Activated CD8-positive, alpha-beta memory T cell treated with anti-CD3 and anti-CD28 coated beads for 36 hours (primary cell): Measurements from ENCODE around the gene CASP2. TPM values are rescaled to one million over a fixed set of nuclear protein-coding genes. Genes with fewer than 3 reads are reported as not detected.

Experiments
- CTCF ChIA-PET: fragments of 350-600 bp; sonication (Branson Sonifier 250); formaldehyde crosslinking; loops from one replicate; lab custom pipeline; 2021; ENCODE audit warnings: antibody characterized with exemption; lab: Charles Lee
- POLR2A ChIA-PET: fragments of 350-600 bp; sonication (Branson Sonifier 250); formaldehyde crosslinking; loops from one replicate; lab custom pipeline; 2021; ENCODE audit warnings: antibody characterized with exemption; lab: Charles Lee
- total RNA-seq, 2 experiments: library from RNA; stranded (reverse); gene quantifications; one replicate each; pipeline ENCODE4 v1.2.3, GENCODE V29; 2021

The CASP2 gene
- total RNA-seq, 2 experiments from 2014 or later, result 106 TPM

DNA sequence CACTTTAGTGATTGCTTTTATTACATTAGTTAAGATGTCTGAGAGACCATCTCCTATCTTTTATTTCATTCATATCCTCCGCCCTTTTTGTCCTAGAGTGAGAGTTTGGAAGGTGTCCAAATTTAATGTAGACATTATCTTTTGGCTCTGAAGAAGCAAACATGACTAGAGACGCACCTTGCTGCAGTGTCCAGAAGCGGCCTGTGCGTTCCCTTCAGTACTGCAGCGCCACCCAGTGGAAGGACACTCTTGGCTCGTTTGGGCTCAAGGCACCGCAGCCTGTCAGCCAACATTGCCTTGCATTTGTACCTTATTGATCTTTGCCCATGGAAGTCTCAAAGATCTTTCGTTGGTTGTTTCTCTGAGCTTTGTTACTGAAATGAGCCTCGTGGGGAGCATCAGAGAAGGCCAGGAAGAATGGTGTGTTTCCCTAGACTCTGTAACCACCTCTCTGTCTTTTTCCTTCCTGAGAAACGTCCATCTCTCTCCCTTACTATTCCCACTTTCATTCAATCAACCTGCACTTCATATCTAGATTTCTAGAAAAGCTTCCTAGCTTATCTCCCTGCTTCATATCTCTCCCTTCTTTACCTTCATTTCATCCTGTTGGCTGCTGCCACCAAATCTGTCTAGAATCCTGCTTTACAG lies 17.4 kb downstream of the CASP2 start:
- ChIA-PET CTCF (interaction anchor here (0.6 to 1.5 kb wide), 9 partner anchors 9 to 336 kb away, joined by 3 to 5 read pairs (median 3); no protein-coding TSS in a partner anchor), POLR2A (interaction anchor here (0.6 kb wide), 1 partner anchor 921 kb away, joined by 3 read pairs; no protein-coding TSS in a partner anchor)

DNA sequence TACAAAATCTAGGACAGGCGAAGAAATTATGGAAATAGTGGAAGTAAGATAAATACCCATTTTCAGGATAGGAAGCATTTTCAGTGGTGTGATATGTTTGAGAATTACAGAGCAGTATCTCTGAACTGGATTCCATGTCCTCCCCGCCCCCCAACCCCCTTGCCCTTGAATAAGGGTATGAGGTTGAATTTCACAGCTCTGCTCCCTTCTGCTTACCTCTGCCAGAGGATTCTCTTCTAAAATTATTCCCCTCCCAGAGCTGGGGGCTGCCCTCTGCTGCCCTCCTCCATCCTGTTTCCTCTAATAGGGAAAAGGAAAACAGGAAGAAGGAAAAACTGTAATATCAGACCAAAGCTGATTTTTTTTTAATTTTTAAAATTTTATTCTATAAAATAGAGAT lies 20.5 kb downstream of the CASP2 start:
- POLR2A ChIA-PET, result interaction anchor here (0.5 to 1.6 kb wide), 3 partner anchors 9 to 65 kb away, joined by 3 to 6 read pairs (median 5); no protein-coding TSS in a partner anchor
- CTCF ChIA-PET, result interaction anchor here (0.7 to 2.3 kb wide), 4 partner anchors 9 to 96 kb away, joined by 3 to 11 read pairs (median 6); no protein-coding TSS in a partner anchor

DNA sequence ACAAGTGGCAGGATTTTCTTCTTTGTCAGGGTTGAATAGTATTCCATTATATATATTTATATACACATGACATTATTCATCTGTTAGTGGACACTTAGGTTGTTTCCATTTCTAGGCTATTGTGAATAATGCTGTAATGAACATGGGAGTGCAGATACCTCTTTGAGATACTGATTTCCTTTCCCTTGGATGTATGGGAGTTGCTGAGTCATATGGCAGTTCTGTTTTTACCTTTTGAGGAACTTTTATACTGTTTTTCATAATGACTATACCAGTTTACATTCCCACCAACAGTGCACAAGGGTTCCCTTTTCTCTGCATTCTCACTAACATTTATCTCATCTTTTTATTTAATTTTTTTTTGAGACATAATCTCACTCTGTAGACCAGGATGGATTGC lies 26.0 kb downstream of the CASP2 start:
- ChIA-PET CTCF (no interaction called here), POLR2A (no interaction called here)

DNA sequence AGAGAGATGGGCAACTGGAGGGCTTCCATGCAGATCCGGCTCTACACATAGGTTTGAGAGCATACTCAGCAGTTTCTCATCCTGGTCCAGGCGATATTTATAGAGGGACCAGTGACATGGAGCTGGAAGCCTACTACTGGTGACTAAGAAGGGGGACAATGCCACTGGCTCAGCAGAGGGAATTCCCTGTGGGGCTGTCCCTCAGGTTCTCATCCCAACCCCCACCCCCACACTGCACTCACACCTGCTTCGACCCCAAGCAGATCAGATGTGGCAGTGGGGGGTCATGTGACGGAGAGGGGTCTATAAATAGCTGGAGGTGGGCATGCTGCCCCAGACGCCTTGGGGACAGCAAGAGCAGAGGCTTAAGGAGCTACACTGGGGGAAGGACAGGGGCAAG lies 27.6 kb downstream of the CASP2 start, which contains the start of gene CLCN1:
Gene CLCN1 (plus strand): TSS at position 336 of the 400 bp plus-strand sequence. CDS start 102 bp downstream, outside the sequence.
- CTCF ChIA-PET, result interaction anchor here (0.6 kb wide), 1 partner anchor 144 kb away, joined by 3 read pairs; no protein-coding TSS in a partner anchor
- POLR2A ChIA-PET, result no interaction called here

DNA sequence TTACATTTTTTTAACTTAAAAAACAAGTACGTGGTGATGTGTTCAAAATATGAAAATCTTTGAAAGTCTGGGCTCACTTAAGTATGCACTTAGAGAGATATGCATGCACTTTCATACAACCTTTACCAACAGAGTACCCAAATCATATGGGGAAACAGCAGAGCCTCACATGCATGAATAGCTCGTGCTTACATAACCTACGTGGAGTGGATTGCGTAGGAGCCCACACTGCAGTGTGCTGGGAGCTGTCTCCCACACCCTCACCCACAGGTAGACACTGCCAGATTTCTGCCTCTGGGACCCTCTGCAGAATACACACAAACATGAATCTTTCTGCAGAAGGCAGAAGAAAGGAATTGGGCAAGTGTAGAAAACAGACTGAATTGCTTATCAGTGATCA lies 28.3 kb downstream of the CASP2 start:
- POLR2A ChIA-PET, result no interaction called here
- CTCF ChIA-PET, result interaction anchor here (0.6 kb wide), 1 partner anchor 145 kb away, joined by 3 read pairs; no protein-coding TSS in a partner anchor

DNA sequence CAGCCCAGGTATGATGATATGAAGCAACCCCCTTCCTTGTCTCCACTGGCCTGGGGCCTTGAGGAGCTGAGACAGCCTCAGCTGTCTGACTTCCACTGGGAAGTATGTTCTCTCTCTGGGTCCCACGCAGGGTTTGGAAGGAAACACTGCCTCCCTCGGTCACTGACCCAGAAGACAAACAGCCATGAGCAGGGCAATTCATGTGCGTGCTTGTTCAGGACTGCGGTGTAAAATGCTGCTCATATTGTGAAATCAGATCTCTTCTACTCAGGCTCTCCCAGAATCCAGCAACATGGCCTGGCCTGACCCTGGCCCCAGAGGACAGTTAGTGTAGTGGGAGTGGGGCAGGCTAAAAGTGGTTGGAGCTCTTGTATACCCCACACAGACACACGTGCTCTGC lies 30.5 kb downstream of the CASP2 start:
- CTCF ChIA-PET, result interaction anchor here (0.9 kb wide), 1 partner anchor 13 kb away, joined by 3 read pairs; no protein-coding TSS in a partner anchor
- POLR2A ChIA-PET, result no interaction called here

DNA sequence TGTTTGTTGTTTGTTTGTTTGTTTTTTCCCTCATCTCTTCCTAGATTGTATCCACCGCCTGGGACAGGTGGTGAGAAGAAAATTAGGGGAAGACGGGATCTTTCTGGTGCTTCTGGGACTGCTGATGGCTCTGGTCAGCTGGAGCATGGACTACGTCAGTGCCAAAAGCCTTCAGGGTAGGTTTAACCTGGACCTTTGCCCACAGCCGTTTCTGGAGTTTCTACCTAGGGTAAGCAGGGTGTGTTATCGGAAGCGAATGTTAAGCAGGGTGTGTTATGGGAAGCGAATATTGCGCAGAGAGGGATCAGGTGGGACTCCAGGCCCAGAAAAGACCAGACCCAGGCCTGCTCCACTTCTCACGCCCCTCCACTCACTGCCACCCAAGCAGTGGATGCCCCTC lies 32.5 kb downstream of the CASP2 start:
- POLR2A ChIA-PET, result no interaction called here
- CTCF ChIA-PET, result no interaction called here

DNA sequence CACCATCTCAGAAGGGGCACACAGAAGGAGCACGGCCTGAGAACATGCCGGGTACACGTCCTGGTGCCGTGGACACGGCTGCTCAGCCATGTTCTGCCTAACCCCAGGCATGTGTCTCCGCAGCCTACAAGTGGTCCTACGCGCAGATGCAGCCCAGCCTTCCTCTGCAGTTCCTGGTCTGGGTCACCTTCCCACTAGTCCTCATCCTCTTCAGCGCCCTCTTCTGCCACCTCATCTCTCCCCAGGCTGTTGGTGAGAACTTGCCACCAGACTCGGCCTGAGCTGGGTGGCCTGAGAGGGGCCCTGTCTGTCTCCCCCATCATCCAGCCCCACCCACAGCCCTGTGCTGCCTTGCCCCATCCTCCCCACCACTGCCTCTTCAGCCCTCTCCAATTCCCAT lies 33.1 kb downstream of the CASP2 start:
- ChIA-PET CTCF (no interaction called here), POLR2A (no interaction called here)

DNA sequence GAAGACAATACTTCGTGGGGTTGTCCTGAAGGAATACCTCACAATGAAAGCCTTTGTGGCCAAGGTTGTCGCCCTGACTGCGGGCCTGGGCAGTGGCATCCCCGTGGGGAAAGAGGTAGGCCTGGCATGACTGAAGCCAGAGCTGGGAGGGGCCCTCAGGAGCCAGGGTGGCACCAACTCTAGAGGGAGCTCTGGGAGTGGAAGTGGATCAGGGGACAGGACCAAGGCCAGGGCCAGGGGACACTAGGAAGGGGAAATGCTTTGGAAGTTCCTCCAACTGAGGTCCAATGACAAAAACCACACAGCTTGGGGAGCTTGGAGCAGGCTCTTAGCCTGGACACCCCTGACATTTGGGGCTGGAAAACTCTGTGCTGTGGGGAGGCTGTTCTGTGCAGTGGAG lies 33.6 kb downstream of the CASP2 start:
- CTCF ChIA-PET, result interaction anchor here (0.8 kb wide), 1 partner anchor 81 kb away, joined by 4 read pairs; no protein-coding TSS in a partner anchor
- POLR2A ChIA-PET, result no interaction called here

DNA sequence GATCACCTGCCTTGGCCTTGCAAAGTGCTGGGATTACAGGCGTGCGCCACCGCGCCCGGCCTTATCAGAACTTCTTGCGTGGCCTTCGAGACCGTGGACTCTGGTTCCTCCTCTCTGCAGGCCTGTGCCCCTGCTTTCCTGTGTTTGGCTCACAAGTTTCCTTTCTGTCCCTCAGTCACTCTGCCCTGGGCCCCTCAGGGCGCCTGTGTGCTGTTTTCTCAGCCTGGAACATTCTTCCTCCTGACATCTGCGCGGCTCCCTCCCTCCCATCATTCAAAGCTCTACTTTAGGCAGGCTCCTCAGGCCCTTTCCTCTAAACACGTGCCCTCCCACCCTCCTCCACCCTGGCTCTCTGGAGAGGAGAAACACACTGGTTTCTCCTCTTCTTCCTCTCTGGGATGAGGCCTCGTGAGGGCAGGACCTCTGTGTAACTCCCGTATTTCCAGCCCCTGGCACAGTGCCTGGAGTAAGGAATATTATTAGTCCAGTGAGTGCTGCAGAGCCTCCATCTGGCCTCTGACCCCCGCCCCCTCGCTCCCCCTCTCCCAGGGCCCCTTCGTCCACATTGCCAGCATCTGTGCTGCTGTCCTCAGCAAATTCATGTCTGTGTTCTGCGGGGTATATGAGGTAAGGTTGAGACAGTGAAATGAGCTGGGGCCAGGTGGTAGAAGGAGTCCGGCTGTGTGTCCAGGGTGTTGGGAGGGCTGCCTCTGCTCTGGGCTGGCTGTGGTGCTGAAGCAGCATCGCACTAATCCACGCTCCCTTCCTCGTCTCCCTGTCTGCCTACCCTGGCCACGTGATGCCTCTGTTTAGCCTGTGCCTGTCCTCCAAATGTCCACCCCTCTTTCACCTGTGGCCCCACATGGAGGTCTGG lies 34.8 kb downstream of the CASP2 start:
- ChIA-PET CTCF (interaction anchor here (0.8 to 1.2 kb wide), 3 partner anchors 17 to 82 kb away, joined by 3 to 4 read pairs (median 3); no protein-coding TSS in a partner anchor), POLR2A (no interaction called here)

DNA sequence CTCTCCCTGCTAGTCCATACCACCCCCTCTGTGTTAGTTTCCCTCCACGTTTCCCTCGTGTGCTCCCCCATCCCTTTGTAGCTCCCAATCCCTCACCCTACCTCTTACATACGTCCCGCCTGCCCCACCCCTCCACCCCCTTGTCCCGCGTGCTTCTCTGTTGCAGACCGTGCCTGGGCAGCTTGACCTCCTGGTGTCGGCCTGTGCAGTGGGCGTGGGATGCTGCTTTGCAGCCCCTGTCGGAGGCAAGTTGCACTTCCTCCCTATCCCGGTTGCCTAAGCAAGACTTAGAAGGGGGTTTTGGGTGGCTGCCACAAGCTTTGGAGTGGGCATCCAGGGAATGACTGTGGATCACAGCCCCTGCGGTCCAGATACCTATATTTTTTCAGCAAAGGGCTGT lies 35.5 kb downstream of the CASP2 start:
- POLR2A ChIA-PET, result no interaction called here
- CTCF ChIA-PET, result interaction anchor here (0.9 to 1.2 kb wide), 2 partner anchors 18 to 21 kb away, joined by 3 read pairs; no protein-coding TSS in a partner anchor

DNA sequence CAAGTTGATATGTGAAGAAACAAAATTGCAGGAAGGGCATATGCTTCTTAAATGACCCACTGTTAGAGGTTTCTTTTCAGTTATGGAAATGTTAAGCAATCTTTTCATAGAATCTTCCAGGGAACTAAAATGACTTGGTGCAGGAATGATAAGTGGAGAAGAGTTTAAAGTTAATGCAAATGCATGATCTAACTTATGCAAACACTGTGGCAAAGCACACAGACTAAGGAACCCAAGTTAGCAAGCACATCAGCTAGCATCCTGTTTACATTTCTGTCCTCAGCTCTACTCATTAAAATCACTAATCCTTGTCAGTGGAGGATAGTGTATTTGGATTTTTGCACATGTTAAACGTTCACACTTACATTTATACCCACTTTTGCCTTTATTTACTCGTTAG lies 37.1 kb downstream of the CASP2 start:
- POLR2A ChIA-PET, result no interaction called here

DNA sequence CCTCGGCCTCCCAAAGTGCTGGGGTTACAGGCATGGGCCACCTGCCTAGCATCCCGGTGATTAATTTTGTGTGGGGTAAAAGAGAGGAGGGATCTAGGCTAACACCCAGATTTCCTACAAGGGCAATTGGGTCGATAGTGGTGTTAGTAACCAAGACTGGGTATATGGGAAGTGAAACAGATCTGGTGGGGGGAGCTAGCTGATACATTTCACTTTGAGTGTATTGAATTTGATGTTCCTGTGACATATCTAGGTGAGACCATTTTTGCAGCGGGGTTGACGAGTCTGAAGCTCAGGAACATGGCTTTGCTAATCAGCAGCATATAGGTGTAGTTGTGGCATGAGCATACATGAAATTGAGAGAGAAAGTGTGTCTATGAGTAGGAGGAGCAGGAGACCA lies 39.8 kb downstream of the CASP2 start:
- ChIA-PET CTCF (interaction anchor here (0.9 to 1.7 kb wide), 4 partner anchors 9 to 52 kb away, joined by 3 to 4 read pairs (median 4); no protein-coding TSS in a partner anchor), POLR2A (no interaction called here)

More for the DNA sequence above, 37.1 kb downstream of the CASP2 start:
- CTCF ChIA-PET, result no interaction called here

DNA sequence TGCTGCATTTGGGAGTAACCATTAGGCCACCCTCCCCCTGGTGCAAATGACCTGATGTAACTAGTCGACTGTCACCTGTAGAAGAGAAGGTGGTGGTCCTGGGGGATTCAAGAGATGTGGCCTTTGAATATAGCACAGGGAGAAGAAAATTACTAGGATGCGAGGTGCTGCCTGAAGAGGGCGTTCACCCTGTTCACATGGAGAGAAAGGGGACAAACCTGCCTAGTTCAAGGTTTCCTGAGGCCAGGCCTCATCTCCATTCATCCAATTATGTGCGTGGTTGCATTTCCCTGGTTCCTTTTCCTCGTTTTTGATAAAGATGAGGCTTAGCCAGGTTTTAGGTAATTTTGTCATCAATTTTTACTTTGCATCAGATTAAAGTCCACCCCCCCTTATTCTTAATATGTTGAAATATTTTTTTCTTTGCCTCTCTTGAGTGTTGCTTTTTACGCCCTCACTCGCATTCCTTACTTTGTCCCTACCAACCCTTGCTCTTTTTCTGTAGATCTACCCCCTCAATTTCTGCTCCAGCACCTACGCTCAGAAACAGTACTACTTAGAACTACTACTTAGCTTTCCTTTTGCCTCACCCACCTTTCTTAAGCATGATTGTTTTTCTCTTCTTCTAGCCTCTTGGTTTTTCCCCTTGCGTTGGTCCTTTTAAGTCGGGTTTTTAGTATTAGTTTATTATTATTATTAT lies 41.5 kb downstream of the CASP2 start:
- CTCF ChIA-PET, result no interaction called here

DNA sequence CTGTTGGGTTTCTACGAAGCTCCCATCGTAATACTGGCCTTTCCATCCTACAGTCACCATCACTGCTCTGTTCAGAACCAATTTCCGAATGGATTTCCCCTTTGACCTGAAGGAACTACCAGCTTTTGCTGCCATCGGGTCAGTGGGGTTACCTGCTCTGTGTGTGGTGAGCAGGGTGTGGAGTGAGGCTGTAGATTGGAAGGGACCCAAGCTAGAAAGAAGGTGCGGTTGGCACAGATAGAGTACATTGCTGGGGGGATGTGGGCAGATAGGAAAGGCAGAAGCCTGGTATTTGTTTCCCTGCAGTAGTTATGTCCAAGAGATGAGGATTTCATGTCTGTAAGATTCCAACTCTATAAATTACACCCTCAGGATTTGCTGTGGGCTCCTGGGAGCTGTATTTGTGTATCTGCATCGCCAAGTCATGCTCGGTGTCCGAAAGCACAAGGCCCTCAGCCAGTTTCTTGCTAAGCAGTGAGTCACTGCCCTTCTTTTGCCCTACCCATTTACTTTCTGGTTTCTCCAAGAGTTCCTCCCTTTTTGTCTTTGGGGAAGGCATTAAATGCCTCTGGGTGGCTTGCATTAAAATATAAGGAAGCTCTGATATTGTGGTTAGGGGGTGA lies 43.1 kb downstream of the CASP2 start:
- ChIA-PET CTCF (no interaction called here), POLR2A (no interaction called here)

More for the DNA sequence above, 41.5 kb downstream of the CASP2 start:
- POLR2A ChIA-PET, result no interaction called here

DNA sequence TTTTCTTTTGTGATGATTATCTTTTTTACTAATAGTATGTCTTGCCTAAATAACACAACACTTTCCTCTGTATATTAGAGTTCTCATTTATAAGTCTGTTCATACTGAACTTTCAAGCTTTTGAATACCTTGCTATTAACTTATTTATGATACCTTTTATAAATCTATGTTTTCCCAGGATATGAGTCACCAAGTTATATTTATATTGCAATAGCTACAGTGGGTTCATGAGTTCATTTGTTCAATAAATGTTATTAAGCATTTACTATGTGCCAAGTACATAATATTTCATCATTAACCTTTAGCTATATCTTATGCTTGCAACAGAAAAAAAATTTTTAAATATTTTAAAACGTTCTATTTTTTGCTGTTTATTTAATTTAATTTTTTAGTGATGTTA lies 46.1 kb downstream of the CASP2 start:
- ChIA-PET CTCF (no interaction called here), POLR2A (no interaction called here)

DNA sequence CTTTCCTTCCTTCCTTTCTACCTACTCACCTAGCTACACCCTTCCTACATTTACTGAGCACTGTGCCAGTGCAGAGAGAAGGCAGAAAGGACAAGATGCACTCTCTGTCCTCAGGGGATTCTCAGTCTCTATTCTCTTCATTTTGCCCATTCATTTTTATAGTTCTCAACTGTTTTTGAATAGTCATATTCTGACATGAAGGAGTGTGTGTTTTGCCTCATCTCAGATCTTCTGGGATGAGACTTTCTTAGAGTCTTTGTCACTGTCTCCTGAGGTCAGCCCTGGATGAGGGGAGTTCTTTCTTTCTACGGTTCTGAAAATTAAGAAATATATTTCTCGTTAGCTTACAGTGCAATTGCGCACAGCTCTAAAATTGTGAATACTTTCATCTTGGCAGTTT lies 49.1 kb downstream of the CASP2 start:
- CTCF ChIA-PET, result interaction anchor here (0.9 to 1.8 kb wide), 2 partner anchors 9 to 32 kb away, joined by 3 to 4 read pairs; no protein-coding TSS in a partner anchor
- POLR2A ChIA-PET, result no interaction called here

DNA sequence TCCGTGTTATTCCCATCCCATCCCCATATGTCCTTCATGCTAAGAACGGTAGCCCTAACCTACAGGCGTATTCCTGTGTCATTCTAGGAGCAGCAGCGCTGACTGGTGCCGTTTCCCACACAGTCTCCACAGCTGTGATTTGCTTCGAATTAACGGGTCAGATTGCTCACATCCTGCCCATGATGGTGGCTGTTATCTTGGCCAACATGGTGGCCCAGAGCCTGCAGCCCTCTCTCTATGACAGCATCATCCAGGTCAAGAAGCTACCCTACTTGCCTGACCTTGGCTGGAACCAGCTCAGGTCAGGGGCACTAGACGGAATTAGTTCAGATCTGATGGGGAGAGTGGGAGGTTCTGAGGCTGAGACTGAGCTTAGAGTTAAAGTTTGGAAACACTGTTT lies 53.7 kb downstream of the CASP2 start:
- POLR2A ChIA-PET, result no interaction called here
- CTCF ChIA-PET, result no interaction called here
